Measurements from ENCODE around the gene SPOCK2.

Gene SPOCK2

DNA sequence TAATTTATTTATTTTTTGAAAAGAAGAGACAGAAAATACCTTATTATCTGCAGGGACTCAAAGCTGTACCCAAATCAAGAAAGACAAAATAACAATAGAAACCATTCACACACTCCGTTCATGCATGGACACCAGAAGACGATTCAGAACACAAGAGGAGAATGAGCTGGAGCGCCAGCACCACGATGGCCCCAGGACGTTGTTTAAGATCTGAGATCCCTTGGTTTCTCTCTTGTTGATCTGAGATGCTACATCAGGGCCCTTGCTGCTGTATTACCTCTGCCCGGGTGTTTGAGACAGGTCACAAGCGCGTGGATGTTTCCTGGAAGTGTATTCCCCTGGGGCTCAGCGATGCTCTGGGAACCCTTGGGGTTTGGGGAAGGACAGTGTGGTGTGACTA lies 77.3 kb downstream of the SPOCK2 start:
- TF ChIP-seq SIN3A (IDR thresholded peaks at IDR 0.05; ENCODE audit: borderline replicate concordance, insufficient read depth, low read length) = no peak
- TF ChIP-seq, protein P1, sequence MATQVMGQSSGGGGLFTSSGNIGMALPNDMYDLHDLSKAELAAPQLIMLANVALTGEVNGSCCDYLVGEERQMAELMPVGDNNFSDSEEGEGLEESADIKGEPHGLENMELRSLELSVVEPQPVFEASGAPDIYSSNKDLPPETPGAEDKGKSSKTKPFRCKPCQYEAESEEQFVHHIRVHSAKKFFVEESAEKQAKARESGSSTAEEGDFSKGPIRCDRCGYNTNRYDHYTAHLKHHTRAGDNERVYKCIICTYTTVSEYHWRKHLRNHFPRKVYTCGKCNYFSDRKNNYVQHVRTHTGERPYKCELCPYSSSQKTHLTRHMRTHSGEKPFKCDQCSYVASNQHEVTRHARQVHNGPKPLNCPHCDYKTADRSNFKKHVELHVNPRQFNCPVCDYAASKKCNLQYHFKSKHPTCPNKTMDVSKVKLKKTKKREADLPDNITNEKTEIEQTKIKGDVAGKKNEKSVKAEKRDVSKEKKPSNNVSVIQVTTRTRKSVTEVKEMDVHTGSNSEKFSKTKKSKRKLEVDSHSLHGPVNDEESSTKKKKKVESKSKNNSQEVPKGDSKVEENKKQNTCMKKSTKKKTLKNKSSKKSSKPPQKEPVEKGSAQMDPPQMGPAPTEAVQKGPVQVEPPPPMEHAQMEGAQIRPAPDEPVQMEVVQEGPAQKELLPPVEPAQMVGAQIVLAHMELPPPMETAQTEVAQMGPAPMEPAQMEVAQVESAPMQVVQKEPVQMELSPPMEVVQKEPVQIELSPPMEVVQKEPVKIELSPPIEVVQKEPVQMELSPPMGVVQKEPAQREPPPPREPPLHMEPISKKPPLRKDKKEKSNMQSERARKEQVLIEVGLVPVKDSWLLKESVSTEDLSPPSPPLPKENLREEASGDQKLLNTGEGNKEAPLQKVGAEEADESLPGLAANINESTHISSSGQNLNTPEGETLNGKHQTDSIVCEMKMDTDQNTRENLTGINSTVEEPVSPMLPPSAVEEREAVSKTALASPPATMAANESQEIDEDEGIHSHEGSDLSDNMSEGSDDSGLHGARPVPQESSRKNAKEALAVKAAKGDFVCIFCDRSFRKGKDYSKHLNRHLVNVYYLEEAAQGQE (IDR thresholded peaks at IDR 0.05; ENCODE audit: insufficient read depth in 1 of 2, low read depth in 2 of 2, low read length in 2 of 2) = no peak
- no peak for TF ChIP-seq POLR2AphosphoS5 (IDR thresholded peaks at IDR 0.05; ENCODE audit: low read depth, low read length)
- no peak for TF ChIP-seq FOXP2 (optimal IDR thresholded peaks at IDR 0.05; ENCODE audit: borderline replicate concordance, extremely low read depth, extremely low read length, insufficient read depth)
- no peak for TF ChIP-seq TAF1 (IDR thresholded peaks at IDR 0.05; ENCODE audit: borderline replicate concordance, insufficient read depth, low read length)

DNA sequence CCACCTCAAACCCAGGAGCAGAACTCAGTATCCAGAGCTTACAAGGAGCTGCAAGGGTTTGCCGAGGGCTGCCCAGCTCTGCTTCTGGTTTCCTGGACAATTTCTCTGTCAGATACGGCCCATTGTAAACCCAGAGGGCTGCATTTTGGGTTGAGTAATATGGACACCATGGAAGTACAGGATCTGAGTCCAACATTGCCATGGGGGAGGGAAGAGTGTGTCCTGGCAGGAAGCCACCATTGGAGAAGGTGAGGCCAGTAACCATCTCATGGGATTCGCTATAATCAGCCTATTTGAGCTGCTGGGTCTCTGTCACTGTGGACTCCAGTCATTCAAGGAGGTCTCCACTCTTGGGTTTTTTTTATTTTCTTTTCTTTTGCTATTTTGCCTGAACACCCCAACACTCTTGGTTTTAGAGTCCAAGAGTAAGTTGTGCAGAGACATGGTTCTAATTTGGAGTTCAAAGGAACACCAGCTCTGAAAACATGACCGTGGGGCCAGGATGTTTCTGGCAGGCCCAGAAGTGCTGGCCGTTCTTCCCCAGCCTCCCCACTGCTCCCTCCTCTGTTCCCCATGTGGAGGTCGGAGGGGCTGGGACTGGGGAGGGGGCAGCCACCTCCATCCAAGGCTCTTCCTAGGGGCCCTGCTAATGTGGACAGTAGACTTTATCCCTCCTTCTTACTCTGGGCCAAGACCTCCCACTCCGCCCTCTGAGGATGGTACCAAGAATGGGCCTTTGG lies 77.9 kb downstream of the SPOCK2 start:
- TF ChIP-seq FOXP2 (optimal IDR thresholded peaks at IDR 0.05; ENCODE audit: borderline replicate concordance, extremely low read depth, extremely low read length, insufficient read depth) (no peak), TAF1 (IDR thresholded peaks at IDR 0.05; ENCODE audit: borderline replicate concordance, insufficient read depth, low read length) (no peak), SIN3A (IDR thresholded peaks at IDR 0.05; ENCODE audit: borderline replicate concordance, insufficient read depth, low read length) (no peak), POLR2AphosphoS5 (IDR thresholded peaks at IDR 0.05; ENCODE audit: low read depth, low read length) (no peak)
- TF ChIP-seq, protein P1 (IDR thresholded peaks at IDR 0.05; ENCODE audit: insufficient read depth in 1 of 2, low read depth in 2 of 2, low read length in 2 of 2) = no peak

DNA sequence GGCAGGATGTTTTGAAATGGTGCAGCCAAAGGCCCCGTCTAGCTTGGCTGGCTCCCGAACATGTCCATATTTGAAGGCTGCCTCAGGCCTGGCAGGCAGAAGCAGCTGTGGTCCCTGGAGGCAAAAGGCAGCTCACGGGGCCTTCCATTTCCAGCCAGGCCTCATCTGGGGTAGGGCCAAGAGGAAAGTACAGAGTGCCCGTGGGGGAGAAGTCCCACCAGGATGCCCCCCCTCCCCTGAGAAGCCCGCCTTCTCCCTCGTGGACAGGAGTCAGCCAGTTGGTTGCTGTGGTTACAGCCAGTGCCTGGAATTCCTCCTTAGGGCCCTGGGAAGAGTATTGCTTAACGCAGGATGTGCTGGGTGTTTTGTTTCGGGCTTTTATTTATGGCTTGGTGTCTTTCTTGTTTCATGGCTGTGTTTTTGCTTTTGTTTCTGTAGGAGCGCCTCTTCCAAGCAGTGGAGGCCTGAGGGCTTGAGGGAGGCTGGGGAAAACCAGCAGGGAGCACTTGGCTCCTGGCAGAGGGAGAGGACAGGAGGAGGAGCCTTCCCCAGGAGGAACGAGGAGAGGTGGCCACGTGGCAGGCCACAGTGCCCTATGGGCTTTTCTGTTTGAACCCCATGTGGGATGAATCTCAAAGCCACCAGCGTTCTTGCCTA lies 78.8 kb downstream of the SPOCK2 start:
- TF ChIP-seq FOXP2 (optimal IDR thresholded peaks at IDR 0.05; ENCODE audit: borderline replicate concordance, extremely low read depth, extremely low read length, insufficient read depth) (peak; percentile 31), TAF1 (IDR thresholded peaks at IDR 0.05; ENCODE audit: borderline replicate concordance, insufficient read depth, low read length) (no peak)

DNA sequence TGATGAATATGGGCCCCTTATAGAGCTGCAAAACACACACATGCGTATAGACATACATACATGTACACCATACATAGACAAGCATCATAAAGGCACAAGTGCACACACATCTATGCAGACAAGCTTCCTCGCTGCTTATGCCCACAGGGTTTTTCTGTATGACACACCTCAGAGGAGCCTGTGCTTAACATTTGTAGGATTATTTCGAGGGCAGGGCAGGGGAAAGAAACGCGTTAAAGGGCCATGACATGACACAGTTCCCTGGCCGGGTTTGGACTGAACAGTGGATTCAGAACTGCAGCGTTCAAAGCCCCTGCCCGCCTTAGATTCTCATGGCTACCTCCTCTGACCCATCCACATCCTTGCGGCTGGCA lies 79.3 kb downstream of the SPOCK2 start:
- TF ChIP-seq, protein P1 (IDR thresholded peaks at IDR 0.05; ENCODE audit: insufficient read depth in 1 of 2, low read depth in 2 of 2, low read length in 2 of 2) = no peak
- no peak for TF ChIP-seq SIN3A (IDR thresholded peaks at IDR 0.05; ENCODE audit: borderline replicate concordance, insufficient read depth, low read length)

All from PFSK-1 (cell line).